GM12891 (cell line): Measurements from ENCODE around the gene TANGO6.

Experiments
- POLR2A ChIP-seq: IDR thresholded peaks from 2 replicates; pipeline ENCODE4 v1.6.1; 2011; ENCODE audit warnings: low read depth, low read length, control low read depth
- POLR2AphosphoS5 ChIP-seq: IDR thresholded peaks from 2 replicates; pipeline ENCODE4 v1.6.1; 2011; ENCODE audit warnings: low read depth, low read length, control low read depth
- SPI1 ChIP-seq: IDR thresholded peaks from 2 replicates; pipeline ENCODE4 v1.6.1; 2011; ENCODE audit warnings: low read depth, low read length, control low read depth
- TAF1 ChIP-seq: IDR thresholded peaks from 2 replicates; pipeline ENCODE4 v1.6.1; 2011; ENCODE audit warnings: low read depth, low read length, control low read depth

DNA sequence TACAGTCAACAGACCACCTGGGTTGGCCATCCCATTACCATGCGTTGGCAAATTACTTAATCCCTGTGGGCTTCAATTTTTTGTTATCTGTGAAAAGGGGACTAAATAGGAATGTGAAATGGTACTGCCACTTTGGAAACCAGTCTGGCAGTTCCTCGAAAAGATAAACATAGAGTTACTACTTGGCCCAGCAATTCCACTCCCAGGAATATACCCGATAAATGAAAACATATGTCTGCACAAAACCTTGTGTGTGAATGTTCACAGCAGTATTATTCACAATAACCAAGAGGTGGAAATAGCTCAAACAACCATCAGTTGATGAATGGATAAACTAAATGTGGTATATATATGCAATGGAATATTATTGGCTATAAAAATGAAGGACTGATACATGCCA is 87.9 kb downstream of the TANGO6 start:
- TF ChIP-seq TAF1 (no peak), POLR2A (no peak), POLR2AphosphoS5 (no peak), SPI1 (no peak)
